ENCODE results near the gene TSLP. TPM values are rescaled to one million over a fixed set of nuclear protein-coding genes. Genes with fewer than 3 reads are reported as not detected.

TSLP gene
- total RNA-seq, 2 experiments from 2014 or later: 0.65 to 1.0 TPM

- peaks cover 8% of the 10 kb centered on the region for H3K4me1 Mint-ChIP-seq (ENCODE audit: low read depth)
- TF ChIP-seq, protein P1, sequence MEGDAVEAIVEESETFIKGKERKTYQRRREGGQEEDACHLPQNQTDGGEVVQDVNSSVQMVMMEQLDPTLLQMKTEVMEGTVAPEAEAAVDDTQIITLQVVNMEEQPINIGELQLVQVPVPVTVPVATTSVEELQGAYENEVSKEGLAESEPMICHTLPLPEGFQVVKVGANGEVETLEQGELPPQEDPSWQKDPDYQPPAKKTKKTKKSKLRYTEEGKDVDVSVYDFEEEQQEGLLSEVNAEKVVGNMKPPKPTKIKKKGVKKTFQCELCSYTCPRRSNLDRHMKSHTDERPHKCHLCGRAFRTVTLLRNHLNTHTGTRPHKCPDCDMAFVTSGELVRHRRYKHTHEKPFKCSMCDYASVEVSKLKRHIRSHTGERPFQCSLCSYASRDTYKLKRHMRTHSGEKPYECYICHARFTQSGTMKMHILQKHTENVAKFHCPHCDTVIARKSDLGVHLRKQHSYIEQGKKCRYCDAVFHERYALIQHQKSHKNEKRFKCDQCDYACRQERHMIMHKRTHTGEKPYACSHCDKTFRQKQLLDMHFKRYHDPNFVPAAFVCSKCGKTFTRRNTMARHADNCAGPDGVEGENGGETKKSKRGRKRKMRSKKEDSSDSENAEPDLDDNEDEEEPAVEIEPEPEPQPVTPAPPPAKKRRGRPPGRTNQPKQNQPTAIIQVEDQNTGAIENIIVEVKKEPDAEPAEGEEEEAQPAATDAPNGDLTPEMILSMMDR (IDR thresholded peaks at IDR 0.05): no peak
- ATAC-seq: no peak
- ChIA-PET CTCF (no interaction called here), POLR2A (no interaction called here)
- no peak overlapping the region for H3K4me3 Mint-ChIP-seq
- intact Hi-C loops (cut with micrococcal nuclease): no loop called here
- H3K27me3 Mint-ChIP-seq: no peaks in the 10 kb centered on the region
- peaks cover 45% of the 10 kb centered on the region for H3K36me3 Mint-ChIP-seq (ENCODE audit: low read depth)
- no peak for DNase-seq
- H3K27ac Mint-ChIP-seq: no peak overlapping the region
- H3K9me3 Mint-ChIP-seq: no peaks in the 10 kb centered on the region
These were observed 55.4 kb downstream of the TSLP start for GRCh38 chr5:111126896-111127295.

Other genes starting within 250 kb of the TSLP start
- gene WDR36, start 20.6 kb downstream of the TSLP start, total RNA-seq: 10 to 100 TPM; 65.1 to 65.6 TPM
- 10 to 100 TPM; 79.7 to 80.7 TPM for gene CAMK4, start 152.7 kb downstream of the TSLP start, total RNA-seq

All from activated CD8-positive, alpha-beta T cell treated with anti-CD3 and anti-CD28 coated beads for 36 hours (primary cell).